ENCODE measurements around the gene P3R3URF. TPM values are rescaled to one million over a fixed set of nuclear protein-coding genes. Genes with fewer than 3 reads are reported as not detected.

Gene P3R3URF
- total and polyA plus RNA-seq, 2 donors (not counting 3 experiments of a cell fraction or from before 2014, with no cell fraction given), result not detected

- intact Hi-C loops (cut with micrococcal nuclease) (loop anchor here (1.0 to 5.0 kb wide), 6 partner anchors 35 to 445 kb away; partner anchors contain the start of genes GPBP1L1, LRRC41, MAST2 and TMEM69), dilution Hi-C loops (cut with MboI; ENCODE audit: extremely low pct_ligation_motif_present, low sequenced_read_pairs) (no loop called here)
- peak; percentile 18 for FAIRE-seq
- TF ChIP-seq POLR2AphosphoS5 (IDR thresholded peaks at IDR 0.05; ENCODE audit: insufficient read depth, low read depth, low read length), result no peak
- no peak for TF ChIP-seq JUN (IDR thresholded peaks at IDR 0.05; ENCODE audit: borderline replicate concordance, insufficient read depth, insufficient read length, low read depth)
- Histone ChIP-seq H3K4me1 (ENCODE audit: control insufficient read depth, extremely low read depth, insufficient read depth, low read length) (peaks cover 21% of the 10 kb centered on the region), H3K4me3 (replicated peaks in 1 of 3; ENCODE audit: insufficient read depth in 1 of 3, low read depth in 1 of 3, low read length in 3 of 3) (peak overlapping the region; percentile 79 to 99 (median 92)), H3K9me3 (replicated peaks; ENCODE audit: control insufficient read depth, insufficient read depth, low read length) (no peaks in the 10 kb centered on the region), H3K9me1 (replicated peaks; ENCODE audit: control insufficient read depth, extremely low read depth, insufficient read depth, low read length) (no peaks in the 10 kb centered on the region), H3K27me3 (ENCODE audit: control insufficient read depth in 2 of 2, insufficient read depth in 2 of 2, low read length in 2 of 2) (no peaks in the 10 kb centered on the region), H3K79me2 (ENCODE audit: control insufficient read depth, insufficient read depth, low read length) (no peaks in the 10 kb centered on the region), H2AFZ (ENCODE audit: low read depth, low read length) (peak overlapping the region; percentile 81), H3K9ac (replicated peaks; ENCODE audit: extremely low read depth, insufficient read depth, low read length) (peak overlapping the region; percentile 88), H3K4me2 (ENCODE audit: insufficient read depth, low read length) (peak overlapping the region; percentile 94), H3K27ac (ENCODE audit: insufficient read depth, low read depth, low read length) (peak overlapping the region; percentile 86), H3K36me3 (ENCODE audit: control insufficient read depth in 2 of 2, extremely low read depth in 1 of 2, insufficient read depth in 2 of 2, low read length in 2 of 2) (no peaks in the 10 kb centered on the region), H4K20me1 (replicated peaks; ENCODE audit: control insufficient read depth, extremely low read depth, insufficient read depth, low read length) (no peaks in the 10 kb centered on the region)
- ChIA-PET CTCF (interaction anchor here (0.9 to 2.7 kb wide), 7 partner anchors 18 to 92 kb away, joined by 3 to 9 read pairs (median 4); no protein-coding TSS in a partner anchor), POLR2A (interaction anchor here (0.6 to 1.7 kb wide), 12 partner anchors 9 to 115 kb away, joined by 3 to 9 read pairs (median 3); partner anchors contain the start of gene RAD54L)
- BruUV-seq (replicated peaks), result TSS peak; percentile 66
- peak; percentile 45 for DNase-seq (ENCODE audit: low read depth, low spot score)
These were observed 44.4 kb downstream of the P3R3URF start for GRCh38 chr1:46131712-46132528.

- H3K4me2 ChIP-seq (ENCODE audit: insufficient read depth, low read length), result peak overlapping the region; percentile 94
- peak overlapping the region; percentile 70 for H2AFZ ChIP-seq (ENCODE audit: low read depth, low read length)
- H3K4me1 ChIP-seq (ENCODE audit: control insufficient read depth, extremely low read depth, insufficient read depth, low read length), result peaks cover 21% of the 10 kb centered on the region
- TF ChIP-seq POLR2A (IDR thresholded peaks at IDR 0.05; ENCODE audit: low read depth, low read length) (no peak), EZH2 (IDR thresholded peaks at IDR 0.05; ENCODE audit: borderline replicate concordance, low read depth, low read length, severe bottlenecking) (no peak), POLR2AphosphoS5 (IDR thresholded peaks at IDR 0.05; ENCODE audit: insufficient read depth, low read depth, low read length) (no peak), MAX (IDR thresholded peaks at IDR 0.05; ENCODE audit: insufficient read depth, insufficient read length) (no peak), JUN (IDR thresholded peaks at IDR 0.05; ENCODE audit: borderline replicate concordance, insufficient read depth, insufficient read length, low read depth) (no peak), FOS (IDR thresholded peaks at IDR 0.05; ENCODE audit: borderline replicate concordance, insufficient read depth, low read length) (no peak)
- CTCF ChIA-PET, result interaction anchor here (0.9 to 2.7 kb wide), 6 partner anchors 19 to 93 kb away, joined by 3 to 9 read pairs (median 6); no protein-coding TSS in a partner anchor
- FAIRE-seq, result no peak
- no peaks in the 10 kb centered on the region for H3K9me1 ChIP-seq (replicated peaks; ENCODE audit: control insufficient read depth, extremely low read depth, insufficient read depth, low read length)
- H3K27me3 ChIP-seq (ENCODE audit: control insufficient read depth in 2 of 2, insufficient read depth in 2 of 2, low read length in 2 of 2), result no peaks in the 10 kb centered on the region
- POLR2A ChIA-PET, result interaction anchor here (1.7 kb wide), 1 partner anchor 36 kb away, joined by 8 read pairs; no protein-coding TSS in a partner anchor
- no TSS peak for BruUV-seq (replicated peaks)
- no peaks in the 10 kb centered on the region for H3K79me2 ChIP-seq (ENCODE audit: control insufficient read depth, insufficient read depth, low read length)
- intact Hi-C loops (cut with micrococcal nuclease), result loop anchor here (1.0 to 5.0 kb wide), 4 partner anchors 92 to 444 kb away; partner anchors contain the start of genes GPBP1L1, LRRC41, TMEM69 and UQCRH
- H3K4me3 ChIP-seq (replicated peaks in 1 of 3; ENCODE audit: insufficient read depth in 1 of 3, low read depth in 1 of 3, low read length in 3 of 3), result peak overlapping the region; percentile 79 to 99 (median 92)
- no peaks in the 10 kb centered on the region for H4K20me1 ChIP-seq (replicated peaks; ENCODE audit: control insufficient read depth, extremely low read depth, insufficient read depth, low read length)
- no peaks in the 10 kb centered on the region for H3K9me3 ChIP-seq (replicated peaks; ENCODE audit: control insufficient read depth, insufficient read depth, low read length)
- peak overlapping the region; percentile 19 for H3K27ac ChIP-seq (ENCODE audit: insufficient read depth, low read depth, low read length)
- no peaks in the 10 kb centered on the region for H3K36me3 ChIP-seq (ENCODE audit: control insufficient read depth in 2 of 2, extremely low read depth in 1 of 2, insufficient read depth in 2 of 2, low read length in 2 of 2)
- peak overlapping the region; percentile 71 for H3K9ac ChIP-seq (replicated peaks; ENCODE audit: extremely low read depth, insufficient read depth, low read length)
- dilution Hi-C loops (cut with MboI; ENCODE audit: extremely low pct_ligation_motif_present, low sequenced_read_pairs), result no loop called here
- peak; percentile 44 for DNase-seq (ENCODE audit: low read depth, low spot score)
These were observed 45.2 kb downstream of the P3R3URF start for GRCh38 chr1:46131093-46131492.
